SKM-1 (cell line): ENCODE measurements around the gene STXBP2.
"Not testable (repeated sequence)": the region's sequence is repeated elsewhere in the genome, so short reads cannot be mapped to it uniquely, and the experiment has no call there.

Experiments
- DNase-seq: peaks from one replicate; lab custom pipeline; 2025; ENCODE audit not compliant: unreplicated experiment; lab: John Stamatoyannopoulos, UW

STXBP2 gene

DNA sequence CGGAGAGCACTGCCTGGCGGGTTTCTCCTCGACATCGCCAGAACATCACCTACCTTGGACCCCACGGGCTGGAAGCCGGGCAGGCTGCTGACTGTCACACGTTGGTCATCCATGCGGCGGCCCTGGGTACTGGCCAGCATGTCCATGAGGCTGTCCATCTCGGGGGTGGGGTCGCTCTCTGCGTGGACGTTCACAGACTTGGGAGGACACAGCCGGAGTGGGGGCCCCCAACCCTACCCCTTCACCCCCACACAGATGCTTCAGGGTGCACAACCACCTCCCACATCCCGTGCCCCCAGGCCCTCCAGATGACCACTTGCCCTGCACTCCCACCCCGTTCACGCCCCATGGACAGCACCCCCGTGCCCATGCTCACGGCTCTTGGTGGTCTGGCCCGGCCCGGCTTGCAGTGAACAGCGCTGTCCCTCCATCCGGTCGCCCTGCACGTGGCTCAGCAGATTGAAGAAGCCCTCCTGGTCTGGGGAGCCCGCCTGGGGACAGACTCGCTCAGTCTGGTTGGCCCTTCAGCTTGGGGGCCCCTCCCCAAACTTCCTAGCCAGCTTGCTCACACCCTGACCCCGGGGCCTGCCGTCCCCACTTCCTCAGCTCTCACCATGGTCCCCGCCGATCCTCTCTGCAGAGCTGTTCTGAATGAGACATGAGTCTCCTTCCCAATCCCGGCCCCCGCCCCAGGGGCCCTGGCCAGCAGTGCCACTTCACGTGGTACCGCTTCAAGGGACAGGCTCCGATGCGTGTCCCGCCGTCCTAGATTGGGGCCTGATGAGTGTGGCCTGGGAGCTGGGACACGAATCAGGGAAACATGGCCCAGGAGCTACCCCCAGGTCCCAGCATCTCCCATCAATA, 4.3 kb upstream of the STXBP2 start:
- no peak for DNase-seq

DNA sequence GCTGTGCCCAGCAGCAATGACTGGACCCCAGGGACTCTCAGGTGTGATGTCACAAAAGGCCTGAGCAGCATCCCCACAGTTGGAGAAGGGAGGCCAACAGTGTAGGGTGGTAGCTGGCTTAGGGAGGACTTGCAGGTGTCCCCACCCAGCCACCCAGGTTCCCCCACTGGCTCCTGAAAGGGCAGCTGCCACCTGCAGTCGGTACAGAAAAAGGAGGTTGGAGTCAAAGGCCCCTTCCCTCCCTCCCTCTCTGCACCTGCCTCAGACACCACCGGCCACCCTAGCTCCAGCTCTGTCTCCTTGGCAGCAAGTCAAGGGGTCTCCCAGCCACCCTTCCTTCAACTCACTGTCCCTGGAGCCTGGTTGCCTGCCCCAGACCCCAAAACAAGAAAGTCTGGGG, 3.2 kb upstream of the STXBP2 start, which contains the start of gene PCP2:
Gene PCP2, minus strand, starts transcription at position 22 of the 400 bp plus-strand sequence. CDS start 262 bp downstream, outside the sequence.
- DNase-seq: no peak

DNA sequence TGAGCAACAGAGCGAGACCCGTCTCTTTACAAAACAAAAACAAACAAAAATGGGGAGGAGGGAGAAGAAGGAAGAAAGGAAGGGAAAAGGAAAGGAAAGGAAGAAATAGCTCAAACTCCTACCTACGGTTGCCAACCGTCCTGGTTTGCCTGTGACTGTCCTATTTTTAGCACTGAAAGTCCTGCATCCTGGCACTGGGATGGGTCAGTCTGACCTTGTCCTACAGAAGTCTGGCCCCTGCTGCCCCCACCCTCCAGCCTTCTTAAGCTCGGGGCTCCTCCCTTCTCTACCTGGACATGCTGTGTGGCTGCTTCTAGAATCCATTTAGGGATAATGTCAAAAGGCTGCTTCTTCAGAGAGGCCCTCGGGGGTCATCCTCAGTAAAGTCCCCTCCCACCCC, 1.2 kb upstream of the STXBP2 start:
- DNase-seq: no peak

DNA sequence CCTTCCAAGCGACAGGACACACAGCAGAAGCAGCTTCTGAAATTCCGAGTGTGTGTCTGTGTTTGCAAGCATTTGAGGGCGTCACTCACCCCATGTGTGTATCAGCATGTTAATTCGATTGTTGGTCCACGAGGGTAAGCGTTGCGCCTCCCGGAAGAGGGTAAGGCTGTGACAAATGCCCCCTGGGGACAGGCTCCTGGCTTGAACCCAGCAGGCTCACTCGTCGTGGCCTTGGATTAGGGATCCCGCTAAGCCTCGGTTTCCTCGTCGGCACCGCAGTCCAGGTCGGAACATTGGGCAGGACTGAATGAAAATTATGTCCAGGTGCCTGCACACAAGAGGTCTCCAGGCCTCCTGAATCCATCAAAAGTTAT, 606 bp upstream of the STXBP2 start:
- DNase-seq: no peak

DNA sequence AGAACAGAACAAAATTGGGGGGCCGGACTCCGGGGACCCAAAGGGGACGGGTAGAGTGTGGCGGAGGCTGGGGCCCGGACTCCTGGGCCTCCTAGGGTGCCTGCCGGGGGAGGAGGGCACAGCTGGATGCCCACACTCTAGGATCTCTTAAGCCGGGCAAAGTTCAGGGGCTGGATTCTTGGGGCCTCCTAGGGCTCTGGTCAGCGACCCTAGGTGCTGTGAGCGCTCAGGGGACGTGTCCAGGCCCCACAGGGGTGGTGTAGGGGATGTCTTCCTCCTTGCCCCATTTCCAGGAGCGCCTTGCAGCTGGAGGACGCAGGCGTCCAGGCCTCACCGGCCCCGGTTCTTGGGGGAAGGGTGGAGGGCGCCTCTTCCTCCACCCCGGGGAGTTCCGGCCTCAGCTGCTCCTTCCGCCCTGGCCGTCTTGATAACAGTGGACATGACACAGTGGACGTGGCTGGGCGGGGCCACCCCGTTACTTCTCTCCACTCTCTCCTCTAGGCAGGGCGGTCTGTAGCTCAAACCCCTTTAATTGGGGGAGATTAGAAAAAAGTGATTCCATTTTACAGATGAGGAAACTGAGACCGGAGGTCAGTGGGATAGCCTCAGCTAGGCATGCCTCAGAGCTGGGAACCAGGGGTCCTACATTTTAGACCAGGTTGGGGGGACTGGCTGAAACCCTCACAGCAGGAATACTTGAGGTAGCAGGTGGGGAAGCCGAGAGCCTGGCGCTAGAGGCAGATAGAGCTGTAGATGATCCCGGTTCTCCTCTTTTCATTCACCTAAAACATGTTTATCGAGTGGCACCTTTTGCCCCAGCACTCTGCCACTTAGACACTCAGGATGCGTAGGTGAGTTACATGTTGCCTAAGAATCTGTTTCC, 705 bp downstream of the STXBP2 start:
- DNase-seq: no peak

DNA sequence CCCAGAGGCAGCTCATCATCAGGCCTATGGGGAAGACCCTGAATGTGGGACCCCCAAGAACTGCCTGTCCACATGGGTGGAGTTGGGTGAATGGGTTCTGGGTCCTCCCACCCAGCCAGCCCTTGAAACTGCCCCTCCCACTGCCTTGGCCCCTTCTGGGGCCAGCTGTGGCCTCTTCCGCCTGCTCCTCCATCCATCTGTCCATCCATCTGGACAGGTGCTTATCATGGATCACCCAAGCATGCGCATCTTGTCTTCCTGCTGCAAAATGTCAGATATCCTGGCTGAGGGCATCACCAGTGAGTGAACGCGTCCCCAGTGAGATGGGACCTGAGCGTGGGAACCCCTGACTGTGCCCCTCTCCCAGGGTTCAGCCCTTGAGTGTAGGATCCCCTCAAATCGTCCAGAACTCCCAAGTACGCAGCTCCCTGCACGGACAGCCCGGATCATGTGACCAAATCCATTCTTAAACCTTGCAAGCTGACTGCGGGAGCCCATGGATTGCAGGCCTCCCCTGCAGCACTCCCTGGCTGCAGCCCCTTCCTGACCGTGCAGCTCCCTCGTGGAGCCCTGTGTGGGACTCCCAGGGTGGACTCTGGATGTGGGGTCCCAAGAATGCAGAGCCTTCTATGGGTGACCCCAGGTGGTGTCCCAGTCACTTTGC, 2.0 kb downstream of the STXBP2 start:
- DNase-seq: no peak

DNA sequence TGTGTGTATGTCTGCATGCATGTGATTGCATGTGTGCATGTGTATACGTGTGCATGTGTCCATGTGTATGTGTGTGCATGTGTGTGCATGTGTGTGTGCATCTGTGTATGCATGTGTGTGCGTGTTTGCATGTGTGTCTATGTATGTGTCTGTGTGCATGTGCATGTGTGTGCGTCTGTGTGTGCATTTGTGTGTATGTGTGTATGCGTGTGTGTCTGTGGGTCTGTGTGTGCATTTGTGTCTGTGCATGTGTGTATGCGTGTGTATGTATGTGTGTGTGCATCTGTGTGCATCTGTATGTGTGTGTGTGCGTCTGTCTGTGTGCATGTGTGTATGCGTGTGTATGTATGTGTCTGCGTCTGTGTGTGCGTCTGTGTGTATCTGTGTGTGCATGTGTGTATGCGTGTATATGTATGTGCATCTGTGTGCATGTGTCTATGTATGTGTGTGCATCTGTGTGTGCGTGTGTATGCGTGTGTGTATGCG, 3.0 kb downstream of the STXBP2 start:
- no peak for DNase-seq

DNA sequence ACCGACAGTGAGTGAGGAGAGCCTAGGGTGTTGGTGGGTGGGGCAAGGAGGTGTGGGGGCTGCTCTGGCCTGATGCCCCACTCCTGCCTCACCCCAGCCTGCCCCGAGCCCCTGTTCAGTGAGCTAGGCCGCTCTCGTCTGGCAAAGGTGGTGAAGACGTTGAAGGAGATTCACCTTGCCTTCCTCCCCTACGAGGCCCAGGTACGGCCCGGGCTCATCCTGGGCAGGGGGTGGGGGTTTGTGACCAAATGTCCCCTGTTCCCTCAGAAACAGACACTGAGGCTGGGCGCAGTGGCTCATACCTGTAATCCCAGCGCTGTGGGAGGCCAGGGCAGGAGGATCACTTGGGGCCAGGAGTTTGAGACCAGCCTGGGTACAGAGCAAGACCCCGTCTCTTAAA, 3.9 kb downstream of the STXBP2 start:
- DNase-seq: no peak

DNA sequence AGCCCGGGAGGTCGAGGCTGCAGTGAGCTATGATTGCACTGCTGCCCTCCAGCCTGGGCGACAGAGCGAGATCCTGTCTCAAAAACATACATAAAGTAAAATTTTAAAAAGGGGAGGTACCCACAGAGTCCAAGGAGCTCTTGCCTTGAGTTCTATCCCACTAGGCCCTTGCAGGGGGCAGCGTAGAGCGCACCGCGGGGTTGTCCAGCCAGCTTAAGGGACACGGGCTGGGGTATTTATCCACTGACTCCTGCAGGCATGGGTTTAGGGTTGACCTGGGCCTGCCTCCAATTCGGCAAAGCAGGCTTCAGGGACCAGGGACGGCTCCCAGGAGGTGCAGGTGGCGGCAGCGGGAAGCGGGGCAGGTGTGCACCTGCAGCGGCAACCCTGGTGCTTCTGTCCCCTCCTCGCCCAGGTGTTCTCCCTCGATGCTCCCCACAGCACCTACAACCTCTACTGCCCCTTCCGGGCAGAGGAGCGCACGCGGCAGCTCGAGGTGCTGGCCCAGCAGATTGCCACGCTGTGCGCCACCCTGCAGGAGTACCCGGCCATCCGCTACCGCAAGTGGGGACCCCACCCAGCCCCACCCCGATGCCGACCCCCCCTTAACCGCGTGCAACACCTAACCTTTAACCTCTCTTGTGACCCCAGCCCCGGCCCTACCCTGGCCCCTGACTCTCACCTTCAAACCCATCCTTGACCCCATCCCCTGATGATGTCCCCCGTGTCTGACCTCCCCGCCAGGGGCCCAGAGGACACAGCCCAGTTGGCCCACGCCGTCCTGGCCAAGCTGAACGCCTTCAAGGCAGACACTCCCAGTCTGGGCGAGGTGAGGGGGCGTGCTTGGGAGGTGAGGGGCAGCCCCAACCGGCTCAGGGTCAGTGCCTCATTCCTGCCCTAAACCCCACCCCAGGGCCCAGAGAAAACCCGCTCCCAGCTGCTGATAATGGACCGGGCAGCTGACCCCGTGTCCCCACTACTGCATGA, 4.7 kb downstream of the STXBP2 start:
- no peak for DNase-seq

DNA sequence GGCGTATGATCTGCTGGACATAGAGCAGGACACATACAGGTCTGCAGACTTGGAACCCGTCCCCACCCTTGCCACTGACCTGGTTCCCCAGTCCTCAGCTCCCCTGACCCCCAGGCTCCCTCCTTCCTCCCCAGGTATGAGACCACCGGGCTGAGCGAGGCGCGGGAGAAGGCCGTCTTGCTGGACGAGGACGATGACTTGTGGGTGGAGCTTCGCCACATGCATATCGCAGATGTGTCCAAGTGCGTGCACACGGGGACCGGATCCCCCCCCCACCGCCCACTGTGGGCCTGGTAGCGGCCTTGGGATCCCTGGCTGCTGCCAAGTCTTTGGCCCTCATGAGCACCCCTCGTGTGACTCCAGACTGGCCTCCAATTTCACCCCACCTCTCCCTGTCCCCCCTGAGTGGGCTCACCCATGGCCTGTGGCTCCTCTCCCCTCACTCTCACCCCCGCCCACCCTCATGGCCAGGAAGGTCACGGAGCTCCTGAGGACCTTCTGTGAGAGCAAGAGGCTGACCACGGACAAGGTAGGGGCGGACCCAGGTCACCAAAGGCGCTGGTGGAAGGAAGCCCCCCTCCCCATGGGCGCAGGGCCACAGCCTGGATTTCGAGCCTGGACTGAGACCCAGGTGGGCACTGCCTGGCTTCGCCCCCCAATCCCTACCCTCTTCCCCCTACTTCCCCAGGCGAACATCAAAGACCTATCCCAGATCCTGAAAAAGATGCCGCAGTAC, 5.6 kb downstream of the STXBP2 start:
- no peak for DNase-seq

DNA sequence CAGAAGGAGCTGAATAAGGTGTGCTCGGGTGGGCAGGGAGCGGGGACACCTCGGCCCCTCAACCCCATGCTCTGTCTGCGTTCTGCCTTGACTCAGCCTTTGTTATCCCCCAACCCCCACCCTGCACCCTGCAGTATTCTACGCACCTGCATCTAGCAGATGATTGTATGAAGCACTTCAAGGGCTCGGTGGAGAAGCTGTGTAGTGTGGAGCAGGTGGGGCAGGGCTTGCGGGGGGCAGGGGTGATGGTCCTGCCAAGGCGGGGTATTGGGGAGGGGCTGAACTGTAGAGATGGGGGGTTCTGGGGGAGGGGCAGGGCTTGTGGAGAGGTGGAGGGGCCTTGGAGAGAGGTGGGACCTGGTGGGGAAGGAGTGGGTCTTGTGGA, 6.1 kb downstream of the STXBP2 start:
- no peak for DNase-seq

DNA sequence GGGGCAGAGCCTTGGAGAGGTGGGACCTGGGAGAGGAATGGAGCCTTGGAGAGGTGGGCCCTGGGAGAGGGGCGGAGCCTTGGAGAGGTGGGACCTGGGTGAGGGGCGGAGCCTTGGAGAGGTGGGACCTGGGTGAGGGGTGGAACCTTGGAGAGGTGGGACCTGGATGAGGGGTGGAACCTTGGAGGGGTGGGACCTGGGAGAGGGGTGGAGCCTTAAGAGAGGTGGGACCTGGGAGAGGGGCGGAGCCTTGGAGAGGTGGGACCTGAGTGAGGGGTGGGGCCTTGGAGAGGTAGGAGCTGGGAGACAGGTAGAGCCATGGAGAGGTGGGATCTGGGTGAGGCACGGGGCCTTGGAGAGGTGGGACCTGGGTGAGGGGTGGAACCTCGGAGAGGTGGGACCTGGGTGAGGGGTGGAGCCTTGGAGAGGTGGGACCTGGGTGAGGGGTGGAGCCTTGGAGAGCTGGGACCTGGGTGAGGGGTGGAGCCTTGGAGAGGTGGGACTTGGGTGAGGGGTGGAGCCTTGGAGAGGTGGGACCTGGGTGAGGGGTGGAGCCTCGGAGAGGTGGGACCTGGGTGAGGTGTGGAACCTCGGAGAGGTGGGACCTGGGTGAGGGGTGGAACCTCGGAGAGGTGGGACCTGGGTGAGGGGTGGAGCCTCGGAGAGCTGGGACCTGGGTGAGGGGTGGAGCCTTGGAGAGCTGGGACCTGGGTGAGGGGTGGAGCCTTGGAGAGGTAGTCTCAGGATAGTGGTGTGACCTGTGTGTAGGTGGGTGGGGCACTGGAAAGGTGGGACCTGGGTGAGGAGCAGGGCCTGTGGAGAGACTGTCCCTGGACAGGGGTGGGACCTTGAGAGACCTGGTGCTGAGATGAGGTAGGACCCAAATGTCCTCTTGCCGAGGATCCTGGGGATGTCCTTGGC, 7.0 kb downstream of the STXBP2 start:
- DNase-seq: not testable (repeated sequence)

DNA sequence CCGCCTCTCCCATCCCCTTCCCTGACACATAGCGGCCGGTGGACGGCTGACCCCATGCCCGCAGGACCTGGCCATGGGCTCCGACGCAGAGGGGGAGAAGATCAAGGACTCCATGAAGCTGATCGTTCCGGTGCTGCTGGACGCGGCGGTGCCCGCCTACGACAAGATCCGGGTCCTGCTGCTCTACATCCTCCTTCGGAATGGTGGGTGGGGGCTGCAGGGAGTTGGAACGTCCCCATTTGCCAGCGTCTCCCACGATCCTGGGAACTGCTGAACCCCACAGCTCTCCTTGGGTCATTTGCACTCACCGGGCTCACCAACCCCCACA, 7.6 kb downstream of the STXBP2 start:
- DNase-seq: no peak

DNA sequence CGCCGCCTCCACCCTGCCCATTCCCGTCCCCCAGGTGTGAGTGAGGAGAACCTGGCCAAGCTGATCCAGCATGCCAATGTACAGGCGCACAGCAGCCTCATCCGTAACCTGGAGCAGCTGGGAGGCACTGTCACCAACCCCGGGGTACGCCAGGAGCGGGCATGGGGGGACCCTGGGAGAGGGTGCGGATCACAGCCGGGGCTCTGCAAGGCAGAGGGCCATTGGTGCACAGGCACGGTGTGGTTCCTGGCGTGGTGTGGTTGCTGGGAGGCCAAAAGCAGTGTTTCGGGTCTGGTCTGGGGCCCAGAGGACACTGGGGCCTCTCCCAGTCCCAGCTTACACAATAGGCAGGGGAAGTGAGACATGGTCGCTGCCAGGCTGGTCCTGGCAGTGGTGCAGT, 8.3 kb downstream of the STXBP2 start:
- peak; percentile 46 for DNase-seq

DNA sequence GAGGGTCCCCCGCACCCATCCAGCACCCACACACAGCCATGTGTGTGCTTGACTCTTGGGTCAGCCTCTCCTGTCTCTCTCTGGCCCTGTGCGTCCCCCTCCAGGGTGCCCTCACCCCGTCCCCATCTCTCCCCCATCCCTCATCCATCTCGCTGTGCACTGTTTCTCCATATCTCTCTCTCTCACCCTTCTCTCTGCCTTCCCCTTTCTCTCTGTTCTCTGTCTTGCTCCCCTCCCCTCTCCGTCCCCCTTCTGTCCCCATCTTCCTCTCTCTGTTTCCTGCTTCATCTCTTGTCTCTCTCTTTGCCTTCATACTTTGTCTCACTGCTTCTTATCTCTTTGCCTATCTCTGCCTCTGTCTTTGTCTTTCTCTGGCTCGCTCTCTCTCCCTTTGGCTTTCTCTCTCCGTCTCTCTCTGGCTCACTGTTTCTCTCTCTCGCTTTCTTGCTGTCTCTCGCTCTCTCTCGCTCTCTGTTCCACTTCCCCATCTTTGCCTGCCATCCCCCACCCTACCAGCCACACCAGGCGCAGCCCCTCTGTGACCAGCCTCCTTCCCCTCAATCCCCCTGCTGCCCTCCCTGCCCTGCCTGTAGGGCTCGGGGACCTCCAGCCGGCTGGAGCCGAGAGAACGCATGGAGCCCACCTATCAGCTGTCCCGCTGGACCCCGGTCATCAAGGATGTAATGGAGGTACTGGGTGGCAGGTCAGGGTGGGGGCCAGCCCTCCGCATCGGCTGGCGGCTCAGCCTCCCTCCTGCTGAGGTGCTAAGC, 8.9 kb downstream of the STXBP2 start:
- peak; percentile 29 for DNase-seq

DNA sequence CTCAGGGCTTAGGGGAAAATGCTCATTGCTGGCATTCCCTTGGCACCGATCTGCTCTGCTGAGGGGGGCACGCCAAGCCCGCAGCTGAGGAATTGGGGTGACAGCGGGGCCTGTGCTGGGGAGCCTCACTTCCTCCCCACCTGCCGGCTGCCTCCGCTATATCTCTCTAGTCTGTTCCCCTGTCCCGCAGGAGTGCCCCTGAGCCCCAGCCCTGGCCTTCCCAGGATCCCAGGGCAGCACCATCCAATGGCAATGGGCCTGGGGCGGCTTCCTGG, 9.5 kb downstream of the STXBP2 start:
- no peak for DNase-seq

DNA sequence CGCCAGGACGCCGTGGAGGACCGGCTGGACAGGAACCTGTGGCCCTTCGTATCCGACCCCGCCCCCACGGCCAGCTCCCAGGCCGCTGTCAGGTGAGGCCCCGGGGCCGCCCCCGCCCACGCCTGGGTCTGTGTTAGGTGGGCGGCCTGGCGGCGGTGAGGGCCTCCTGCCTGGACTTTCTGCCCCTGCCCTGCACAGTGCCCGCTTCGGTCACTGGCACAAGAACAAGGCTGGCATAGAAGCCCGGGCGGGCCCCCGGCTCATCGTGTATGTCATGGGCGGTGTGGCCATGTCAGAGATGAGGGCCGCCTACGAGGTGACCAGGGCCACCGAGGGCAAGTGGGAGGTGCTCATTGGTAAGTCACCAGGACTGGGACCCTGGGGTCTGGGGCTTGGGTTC, 10.2 kb downstream of the STXBP2 start:
- no peak for DNase-seq
